Vagina (tissue), 2 donors: ENCODE measurements around the gene NPM3. TPM values are rescaled to one million over a fixed set of nuclear protein-coding genes. Genes with fewer than 3 reads are reported as not detected.

Source experiments
- DNase-seq, 2 donors: peaks; one replicate each; pipeline ENCODE4 v3.0.0-alpha.2; 2017; ENCODE audit errors: extremely low spot score in 2 of 2
- H3K27ac ChIP-seq: fragments of 200-600 bp; sonication (generic); one replicate; pipeline ENCODE4 v1.5.1; 2019
- H3K27me3 ChIP-seq: fragments of 200-600 bp; sonication (generic); one replicate; pipeline ENCODE4 v1.5.1; 2019
- H3K36me3 ChIP-seq, 2 donors: fragments of 200-600 bp; sonication (generic); one replicate each; pipeline ENCODE4 v1.5.1; 2017 to 2019
- H3K4me1 ChIP-seq: fragments of 200-600 bp; sonication (generic); one replicate; pipeline ENCODE4 v1.5.1; 2019
- H3K4me3 ChIP-seq, 2 donors: fragments of 200-600 bp; sonication (generic); 1 replicate in 1 of 2; 2 replicates in 1 of 2; pipeline ENCODE4 v1.5.1; 2016 to 2019
- H3K9me3 ChIP-seq: fragments of 200-600 bp; sonication (generic); one replicate; pipeline ENCODE4 v1.5.1; 2019
- CTCF ChIP-seq, 3 experiments: fragments of 450-650 bp in 2 of 3; fragments of 200-600 bp in 1 of 3; sonication (generic) in 1 of 3; IDR thresholded peaks; one replicate each; pipeline ENCODE4 v1.5.1; 2017 to 2019; ENCODE audit warnings: antibody characterized with exemption in 3 of 3, mild to moderate bottlenecking in 2 of 3, moderate library complexity in 2 of 3
- POLR2A ChIP-seq, 2 donors: fragments of 450-650 bp; IDR thresholded peaks; one replicate each; pipeline ENCODE4 v1.6.1; 2017; ENCODE audit warnings: antibody characterized with exemption in 2 of 2, mild to moderate bottlenecking in 2 of 2, moderate library complexity in 2 of 2
- POLR2AphosphoS5 ChIP-seq, 2 donors: sonication (generic); formaldehyde crosslinking; IDR thresholded peaks; one replicate each; pipeline ENCODE4 v1.9.0; 2017; ENCODE audit warnings: antibody characterized with exemption in 2 of 2, mild to moderate bottlenecking in 2 of 2, low read depth in 1 of 2; ENCODE audit not compliant: insufficient read depth in 1 of 2
- intact Hi-C: fragments of 100-400 bp; cut with DNase I; formaldehyde crosslinking; loops from one replicate; pipeline ENCODE4 v1.15.1; 2023
- total RNA-seq: library from RNA; depleted of rRNA; stranded (reverse); fragments of >200 nt; gene quantifications from one replicate; pipeline ENCODE4 v1.2.3, GENCODE V29; 2016

Gene NPM3
- total RNA-seq, 1 donor from 2014 or later: 39.5 TPM

- Histone ChIP-seq H3K4me1 (peaks cover 67% of the 10 kb centered on the region), H3K36me3 (peaks cover 0 to 12% of the 10 kb centered on the region in 2 donors), H3K4me3 (no peak overlapping the region), H3K27me3 (no peaks in the 10 kb centered on the region), H3K27ac (no peak overlapping the region), H3K9me3 (no peaks in the 10 kb centered on the region)
- TF ChIP-seq CTCF (IDR thresholded peaks at IDR 0.05): peak; percentile 55 to 58 (median 57)
- TF ChIP-seq POLR2A (IDR thresholded peaks at IDR 0.05): no peak
- DNase-seq: no peak
- intact Hi-C loops: no loop called here
These were observed 2.2 kb downstream of the NPM3 start for GRCh38 chr10:101780818-101781654.

- H3K27ac ChIP-seq: no peak overlapping the region
- DNase-seq: no peak
- intact Hi-C loops: no loop called here
- no peaks in the 10 kb centered on the region for H3K9me3 ChIP-seq
- H3K27me3 ChIP-seq: peaks cover 3% of the 10 kb centered on the region
- peaks cover 0 to 6% of the 10 kb centered on the region in 2 donors for H3K36me3 ChIP-seq
- peaks cover 70% of the 10 kb centered on the region for H3K4me1 ChIP-seq
- TF ChIP-seq POLR2AphosphoS5 (IDR thresholded peaks at IDR 0.05; ENCODE audit: insufficient read depth in 1 of 2, low read depth in 1 of 2) (peak in 1 of 2 donors; percentile 1), POLR2A (IDR thresholded peaks at IDR 0.05) (no peak), CTCF (IDR thresholded peaks at IDR 0.05) (peak in 1 of 3 experiments; percentile 12)
- peak overlapping the region; percentile 40 to 49 for H3K4me3 ChIP-seq
These were observed 2.9 kb downstream of the NPM3 start for GRCh38 chr10:101780187-101780817.

GRCh38 chr10:101779544-101780186 is 3.6 kb downstream of the NPM3 start:
- no peaks in the 10 kb centered on the region for H3K36me3 ChIP-seq
- intact Hi-C loops: loop anchor here (10.0 kb wide), 1 partner anchor 175 kb away; no protein-coding TSS in a partner anchor
- H3K27ac ChIP-seq: no peak overlapping the region
- peak overlapping the region; percentile 40 to 49 for H3K4me3 ChIP-seq
- no peaks in the 10 kb centered on the region for H3K9me3 ChIP-seq
- no peak for DNase-seq
- peaks cover 8% of the 10 kb centered on the region for H3K27me3 ChIP-seq
- TF ChIP-seq CTCF (IDR thresholded peaks at IDR 0.05): peak; percentile 40 to 64 (median 58)
- TF ChIP-seq POLR2AphosphoS5 (IDR thresholded peaks at IDR 0.05; ENCODE audit: insufficient read depth in 1 of 2, low read depth in 1 of 2): peak in 1 of 2 donors; percentile 13
- no peak for TF ChIP-seq POLR2A (IDR thresholded peaks at IDR 0.05)
- peaks cover 73% of the 10 kb centered on the region for H3K4me1 ChIP-seq

GRCh38 chr10:101778781-101779543 is 4.3 kb downstream of the NPM3 start:
- Histone ChIP-seq H3K4me1 (peaks cover 73% of the 10 kb centered on the region), H3K27ac (no peak overlapping the region), H3K9me3 (no peaks in the 10 kb centered on the region), H3K36me3 (no peaks in the 10 kb centered on the region), H3K27me3 (peaks cover 8% of the 10 kb centered on the region), H3K4me3 (peak overlapping the region; percentile 40 to 49)
- DNase-seq: no peak
- intact Hi-C loops: loop anchor here (10.0 kb wide), 1 partner anchor 174 kb away; no protein-coding TSS in a partner anchor
- TF ChIP-seq CTCF (IDR thresholded peaks at IDR 0.05): no peak
- no peak for TF ChIP-seq POLR2AphosphoS5 (IDR thresholded peaks at IDR 0.05; ENCODE audit: insufficient read depth in 1 of 2, low read depth in 1 of 2)
- no peak for TF ChIP-seq POLR2A (IDR thresholded peaks at IDR 0.05)
